ENCODE data around the gene CIAO1. TPM values are rescaled to one million over a fixed set of nuclear protein-coding genes. Genes with fewer than 3 reads are reported as not detected.

The CIAO1 gene
- total RNA-seq, 1 experiment from 2014 or later = 79.7 TPM

DNA sequence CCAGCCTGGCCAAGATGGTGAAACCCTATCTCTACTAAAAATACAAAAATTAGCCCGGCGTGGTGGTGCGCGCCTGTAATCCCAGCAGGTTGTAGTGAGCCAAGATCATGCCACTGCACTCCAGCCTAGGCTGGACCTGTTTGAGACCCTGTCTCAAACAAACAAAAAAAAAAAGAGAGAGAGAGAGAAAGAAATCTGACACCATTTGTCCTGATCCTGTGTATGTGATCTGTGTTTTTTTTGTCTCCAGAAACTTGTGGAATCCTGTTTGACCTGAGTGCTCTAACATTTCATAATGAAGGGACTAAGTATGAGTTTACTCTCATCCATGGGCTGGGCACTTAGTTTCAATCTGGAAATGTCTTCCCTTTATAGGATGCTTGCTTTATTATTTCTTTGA lies 52.7 kb downstream of the CIAO1 start:
- POLR2A ChIA-PET (ENCODE audit: low non-redundant PET) = no interaction called here
- no peak overlapping the region for H3K27ac ChIP-seq (ENCODE audit: low read depth, low read length, poor library complexity, severe bottlenecking)
- CTCF ChIA-PET = no interaction called here
- peaks cover 18% of the 10 kb centered on the region for H3K27me3 ChIP-seq (replicated peaks; ENCODE audit: insufficient read depth, low read depth, low read length, poor library complexity)
- intact Hi-C loops (cut with micrococcal nuclease; ENCODE audit: unreplicated experiment) = no loop called here
- DNase-seq (ENCODE audit: low spot score) = no peak
- no peak overlapping the region for H3K4me3 ChIP-seq (ENCODE audit: low read depth, low read length, poor library complexity, severe bottlenecking)
- no peak for TF ChIP-seq EZH2 (IDR thresholded peaks at IDR 0.05; ENCODE audit: borderline replicate concordance, low read depth, low read length, poor library complexity, severe bottlenecking)
- TF ChIP-seq, protein P1, sequence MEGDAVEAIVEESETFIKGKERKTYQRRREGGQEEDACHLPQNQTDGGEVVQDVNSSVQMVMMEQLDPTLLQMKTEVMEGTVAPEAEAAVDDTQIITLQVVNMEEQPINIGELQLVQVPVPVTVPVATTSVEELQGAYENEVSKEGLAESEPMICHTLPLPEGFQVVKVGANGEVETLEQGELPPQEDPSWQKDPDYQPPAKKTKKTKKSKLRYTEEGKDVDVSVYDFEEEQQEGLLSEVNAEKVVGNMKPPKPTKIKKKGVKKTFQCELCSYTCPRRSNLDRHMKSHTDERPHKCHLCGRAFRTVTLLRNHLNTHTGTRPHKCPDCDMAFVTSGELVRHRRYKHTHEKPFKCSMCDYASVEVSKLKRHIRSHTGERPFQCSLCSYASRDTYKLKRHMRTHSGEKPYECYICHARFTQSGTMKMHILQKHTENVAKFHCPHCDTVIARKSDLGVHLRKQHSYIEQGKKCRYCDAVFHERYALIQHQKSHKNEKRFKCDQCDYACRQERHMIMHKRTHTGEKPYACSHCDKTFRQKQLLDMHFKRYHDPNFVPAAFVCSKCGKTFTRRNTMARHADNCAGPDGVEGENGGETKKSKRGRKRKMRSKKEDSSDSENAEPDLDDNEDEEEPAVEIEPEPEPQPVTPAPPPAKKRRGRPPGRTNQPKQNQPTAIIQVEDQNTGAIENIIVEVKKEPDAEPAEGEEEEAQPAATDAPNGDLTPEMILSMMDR (conservative IDR thresholded peaks at IDR 0.05; ENCODE audit: low read depth, low read length) = no peak
- peaks cover 7% of the 10 kb centered on the region for H3K4me1 ChIP-seq (ENCODE audit: insufficient read depth, low read length, poor library complexity, severe bottlenecking)
- no TSS peak for BruUV-seq (replicated peaks)
- H3K9me3 ChIP-seq (ENCODE audit: low read depth, low read length, poor library complexity, severe bottlenecking) = no peaks in the 10 kb centered on the region
- H3K36me3 ChIP-seq (ENCODE audit: insufficient read depth, low read length, poor library complexity, severe bottlenecking) = no peaks in the 10 kb centered on the region

DNA sequence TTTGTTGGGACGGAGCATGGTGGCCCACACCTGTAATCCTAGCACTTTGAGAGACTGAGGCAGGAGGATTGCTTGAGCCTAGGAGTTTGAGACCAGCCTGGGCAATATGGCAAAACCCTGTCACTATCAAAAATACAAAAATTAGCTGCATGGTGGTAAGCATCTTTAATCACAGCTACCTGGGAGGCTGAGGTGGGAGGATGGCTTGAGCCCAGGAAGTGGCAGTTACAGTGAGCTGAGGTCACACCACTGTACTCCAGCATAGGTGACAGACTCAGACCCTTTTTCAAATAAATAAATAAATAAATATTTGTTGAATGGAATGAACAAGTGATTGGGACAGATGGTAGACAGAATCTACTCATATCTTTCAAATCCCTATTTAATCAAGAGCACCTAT lies 53.4 kb downstream of the CIAO1 start:
- POLR2A ChIA-PET (ENCODE audit: low non-redundant PET) = no interaction called here
- Histone ChIP-seq H3K4me3 (ENCODE audit: low read depth, low read length, poor library complexity, severe bottlenecking) (no peak overlapping the region), H3K4me1 (ENCODE audit: insufficient read depth, low read length, poor library complexity, severe bottlenecking) (peaks cover 7% of the 10 kb centered on the region), H3K27ac (ENCODE audit: low read depth, low read length, poor library complexity, severe bottlenecking) (no peak overlapping the region), H3K9me3 (ENCODE audit: low read depth, low read length, poor library complexity, severe bottlenecking) (no peaks in the 10 kb centered on the region), H3K27me3 (replicated peaks; ENCODE audit: insufficient read depth, low read depth, low read length, poor library complexity) (peaks cover 18% of the 10 kb centered on the region), H3K36me3 (ENCODE audit: insufficient read depth, low read length, poor library complexity, severe bottlenecking) (no peaks in the 10 kb centered on the region)
- intact Hi-C loops (cut with micrococcal nuclease; ENCODE audit: unreplicated experiment) = no loop called here
- BruUV-seq (replicated peaks) = no TSS peak
- DNase-seq (ENCODE audit: low spot score) = no peak
- CTCF ChIA-PET = no interaction called here
- no peak for TF ChIP-seq EZH2 (IDR thresholded peaks at IDR 0.05; ENCODE audit: borderline replicate concordance, low read depth, low read length, poor library complexity, severe bottlenecking)
- TF ChIP-seq, protein P1 (conservative IDR thresholded peaks at IDR 0.05; ENCODE audit: low read depth, low read length) = no peak

DNA sequence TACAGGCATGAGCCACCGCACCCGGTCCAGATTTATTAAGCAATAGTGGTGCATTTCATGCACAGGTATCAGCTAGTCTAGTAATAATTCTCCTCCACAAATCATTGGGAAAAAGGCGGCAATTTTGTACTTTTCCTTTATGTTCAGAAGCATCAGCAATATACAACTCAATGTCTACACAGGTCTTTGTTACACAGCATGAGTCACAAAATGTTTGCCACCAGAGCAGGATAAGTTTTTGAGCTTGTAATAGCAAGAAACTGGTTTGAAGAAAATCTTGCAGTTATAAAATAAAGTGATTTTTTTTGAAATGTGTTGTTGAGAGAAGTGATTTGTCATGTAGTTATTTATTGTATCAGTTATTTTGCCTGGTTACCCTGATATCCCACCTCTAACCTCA lies 54.3 kb downstream of the CIAO1 start:
- intact Hi-C loops (cut with micrococcal nuclease; ENCODE audit: unreplicated experiment) = no loop called here
- H3K4me1 ChIP-seq (ENCODE audit: insufficient read depth, low read length, poor library complexity, severe bottlenecking) = peaks cover 7% of the 10 kb centered on the region
- CTCF ChIA-PET = no interaction called here
- no TSS peak for BruUV-seq (replicated peaks)
- POLR2A ChIA-PET (ENCODE audit: low non-redundant PET) = interaction anchor here (0.6 to 1.1 kb wide), 3 partner anchors 15 to 1782 kb away, joined by 3 to 6 read pairs (median 3); partner anchors contain the start of gene NCAPH
- no peak for TF ChIP-seq EZH2 (IDR thresholded peaks at IDR 0.05; ENCODE audit: borderline replicate concordance, low read depth, low read length, poor library complexity, severe bottlenecking)
- TF ChIP-seq, protein P1 (conservative IDR thresholded peaks at IDR 0.05; ENCODE audit: low read depth, low read length) = no peak
- no peak overlapping the region for H3K4me3 ChIP-seq (ENCODE audit: low read depth, low read length, poor library complexity, severe bottlenecking)
- no peak for DNase-seq (ENCODE audit: low spot score)
- no peaks in the 10 kb centered on the region for H3K36me3 ChIP-seq (ENCODE audit: insufficient read depth, low read length, poor library complexity, severe bottlenecking)
- no peak overlapping the region for H3K27ac ChIP-seq (ENCODE audit: low read depth, low read length, poor library complexity, severe bottlenecking)
- H3K27me3 ChIP-seq (replicated peaks; ENCODE audit: insufficient read depth, low read depth, low read length, poor library complexity) = peaks cover 18% of the 10 kb centered on the region
- H3K9me3 ChIP-seq (ENCODE audit: low read depth, low read length, poor library complexity, severe bottlenecking) = no peaks in the 10 kb centered on the region
